Activated CD4-positive, CD25-positive, alpha-beta regulatory T cell treated with anti-CD3 and anti-CD28 coated beads, Interleukin-2, amount 50 U/mL, for 24 hours (primary cell): ENCODE data around the gene CD276.
"Not testable (repeated sequence)": the region's sequence is repeated elsewhere in the genome, so short reads cannot be mapped to it uniquely, and the experiment has no call there.

Source experiments
- ATAC-seq, 2 donors: fragments of 150-1000 bp; cut with Tn5 transposase; one replicate each; pipeline ENCODE4 v1.10.0; 2021; ENCODE audit warnings: mild to moderate bottlenecking in 1 of 2, moderate library complexity in 1 of 2

CD276 gene

DNA sequence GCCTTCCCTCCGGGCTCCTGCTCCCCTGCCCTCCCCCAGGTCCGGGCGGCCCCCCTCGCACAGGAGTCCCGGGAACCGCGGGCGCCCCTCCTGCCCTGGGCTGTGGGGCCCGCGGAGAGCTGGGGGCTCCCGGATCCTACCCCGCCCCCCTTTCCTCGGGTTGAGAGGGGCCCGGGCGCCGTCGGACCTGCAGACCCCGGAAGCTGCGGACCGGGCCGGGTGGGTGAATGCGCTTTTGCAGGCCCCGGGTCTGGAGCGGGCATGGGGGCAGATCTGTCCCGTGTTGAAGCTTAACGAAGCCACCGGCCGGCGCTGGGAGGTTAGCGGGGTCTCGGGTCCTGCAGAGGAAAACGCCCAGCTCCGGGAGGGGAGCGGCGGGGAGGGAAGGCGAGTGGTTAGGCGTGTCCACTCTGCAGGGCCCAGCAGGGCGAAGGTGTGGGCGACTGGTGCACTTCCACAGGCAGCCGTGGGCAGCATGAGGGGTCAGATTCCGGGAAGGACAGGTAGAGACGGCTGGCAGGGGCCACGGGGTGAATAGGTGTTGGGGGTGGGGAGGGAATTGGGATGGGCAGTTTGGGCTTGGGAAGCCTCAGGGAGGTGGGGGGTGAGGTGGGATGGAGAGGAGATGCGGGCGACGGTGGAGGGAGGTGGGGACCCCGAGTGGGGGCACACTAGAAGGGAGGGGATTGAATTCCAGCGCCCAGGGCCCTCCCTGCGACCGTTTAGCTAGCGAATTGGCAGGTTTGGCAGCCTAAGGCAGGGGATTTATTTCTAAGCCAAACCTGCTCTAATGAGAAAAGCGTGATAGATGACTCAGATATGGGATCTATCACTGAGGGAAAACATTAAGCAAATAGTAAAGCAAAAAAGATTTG is 635 bp downstream of the CD276 start:
- no peak for ATAC-seq

DNA sequence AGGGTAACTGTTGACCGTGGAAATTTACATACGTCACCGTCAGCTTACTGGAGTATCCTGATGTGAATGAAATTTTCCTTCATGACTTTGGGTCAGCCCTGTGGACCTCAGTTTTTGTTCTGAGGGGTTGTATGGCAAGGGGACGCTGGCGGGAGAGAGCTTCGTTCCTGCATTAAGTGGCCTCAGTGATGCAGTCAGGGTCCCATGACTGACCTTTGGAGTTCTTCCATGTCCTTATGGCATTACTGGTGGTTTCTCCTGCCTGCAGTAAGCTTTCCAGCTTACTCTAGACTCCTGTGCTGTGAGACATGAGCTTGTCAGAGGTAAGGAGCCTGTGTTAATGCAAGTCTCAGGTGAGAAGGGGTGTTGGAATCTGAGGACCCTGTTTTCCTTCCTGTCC is 1.8 kb downstream of the CD276 start:
- ATAC-seq = no peak

DNA sequence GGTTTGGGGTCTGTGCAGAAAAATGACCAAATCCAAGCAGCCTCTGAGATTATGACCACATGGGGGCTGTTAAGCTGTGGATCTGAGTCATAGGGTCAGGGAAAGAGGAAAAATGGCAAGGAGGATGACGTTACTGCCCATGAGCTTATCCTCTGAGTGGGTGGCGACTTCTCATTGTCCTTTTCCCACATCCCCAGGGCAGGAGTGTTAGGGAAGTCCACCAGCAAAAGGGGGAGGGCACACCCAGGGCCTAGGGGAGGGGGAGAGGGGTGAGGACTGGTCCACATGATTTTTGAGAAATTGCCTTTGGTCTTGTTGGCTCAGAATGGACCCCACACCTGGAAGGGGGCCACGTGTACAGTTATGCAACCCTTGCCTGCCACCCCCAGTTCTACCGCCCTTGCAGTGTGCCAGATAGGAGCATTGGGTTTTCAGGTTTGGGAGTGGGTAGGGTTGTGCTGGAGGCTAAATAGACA is 2.6 kb downstream of the CD276 start:
- ATAC-seq = no peak

DNA sequence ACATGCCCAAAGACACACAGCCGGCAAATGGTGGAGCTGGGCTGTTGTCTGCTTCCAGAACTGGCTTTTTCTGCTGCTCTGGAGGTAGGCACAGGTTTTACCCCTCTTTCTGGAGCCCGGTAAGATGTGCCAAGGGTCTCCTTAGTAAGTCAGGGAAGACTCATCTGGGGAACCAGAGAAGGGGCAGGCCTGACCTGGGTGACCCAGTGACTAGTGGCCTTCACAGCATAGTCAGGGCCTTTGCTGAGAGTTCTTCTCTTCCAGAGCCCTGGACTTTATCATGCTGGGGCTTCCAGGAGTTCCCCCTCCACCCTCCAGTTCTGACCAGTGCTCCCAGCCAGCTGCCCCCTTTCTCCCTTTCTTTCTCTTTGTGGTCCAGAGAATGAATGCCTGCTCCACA is 3.2 kb downstream of the CD276 start:
- no peak for ATAC-seq

DNA sequence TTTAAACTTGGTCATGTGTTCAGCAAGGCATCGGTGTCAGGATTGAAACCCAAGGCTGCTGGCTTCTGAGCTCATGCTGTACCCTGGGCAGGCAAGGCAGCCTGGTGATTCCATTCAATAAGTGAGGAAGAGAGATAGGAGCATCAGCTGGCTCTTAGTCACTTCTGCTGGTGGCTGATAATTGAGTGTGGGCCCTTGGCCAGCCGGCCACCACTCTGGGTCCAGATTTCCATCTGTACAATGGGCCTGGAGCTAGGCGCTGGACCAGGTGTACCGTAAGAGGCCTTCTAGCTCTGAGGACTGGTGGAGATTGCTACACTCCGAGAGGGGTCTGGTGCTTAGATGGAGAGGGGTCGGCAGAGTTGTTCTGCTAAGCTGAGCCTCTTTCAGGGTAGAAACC is 4.3 kb downstream of the CD276 start:
- ATAC-seq = no peak

DNA sequence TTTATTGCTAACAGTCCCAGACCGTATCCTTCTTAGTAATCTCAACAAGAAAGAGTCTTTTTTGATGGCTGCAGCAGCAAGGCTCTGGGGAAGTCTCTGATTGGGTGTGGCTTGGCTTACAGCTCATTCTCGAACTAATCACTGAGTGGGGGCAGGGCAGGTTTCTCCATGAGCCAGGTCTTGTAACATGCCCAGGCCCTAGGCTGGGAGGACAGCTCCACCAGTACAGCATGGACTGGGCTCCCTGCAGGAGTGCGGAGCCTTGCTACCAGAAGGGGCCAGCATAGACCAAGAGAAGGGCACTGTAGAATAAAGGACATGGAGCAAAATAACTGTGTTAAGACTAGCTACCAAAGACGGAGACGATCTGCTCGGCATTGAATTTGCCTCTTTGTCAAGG is 7.2 kb downstream of the CD276 start:
- no peak for ATAC-seq

DNA sequence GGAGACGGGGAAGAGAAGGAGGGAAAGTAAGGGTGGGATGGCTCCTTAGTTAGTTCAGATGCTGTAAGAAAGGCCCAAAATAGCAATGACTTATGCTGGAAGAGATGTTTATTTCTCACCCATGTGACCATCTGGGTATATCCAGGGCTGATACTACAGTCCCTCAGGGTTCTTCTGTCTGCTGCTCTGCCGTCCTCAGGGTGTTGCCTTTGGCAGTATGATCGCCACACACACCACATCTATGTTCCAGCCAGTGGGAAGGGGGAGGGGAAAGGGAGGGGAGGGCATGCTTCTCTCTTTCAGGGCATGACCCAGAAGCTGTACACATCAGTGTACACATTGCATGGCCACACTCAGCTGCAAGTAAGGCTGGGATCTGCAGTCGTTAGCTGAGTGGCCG is 10.2 kb downstream of the CD276 start:
- no peak for ATAC-seq

DNA sequence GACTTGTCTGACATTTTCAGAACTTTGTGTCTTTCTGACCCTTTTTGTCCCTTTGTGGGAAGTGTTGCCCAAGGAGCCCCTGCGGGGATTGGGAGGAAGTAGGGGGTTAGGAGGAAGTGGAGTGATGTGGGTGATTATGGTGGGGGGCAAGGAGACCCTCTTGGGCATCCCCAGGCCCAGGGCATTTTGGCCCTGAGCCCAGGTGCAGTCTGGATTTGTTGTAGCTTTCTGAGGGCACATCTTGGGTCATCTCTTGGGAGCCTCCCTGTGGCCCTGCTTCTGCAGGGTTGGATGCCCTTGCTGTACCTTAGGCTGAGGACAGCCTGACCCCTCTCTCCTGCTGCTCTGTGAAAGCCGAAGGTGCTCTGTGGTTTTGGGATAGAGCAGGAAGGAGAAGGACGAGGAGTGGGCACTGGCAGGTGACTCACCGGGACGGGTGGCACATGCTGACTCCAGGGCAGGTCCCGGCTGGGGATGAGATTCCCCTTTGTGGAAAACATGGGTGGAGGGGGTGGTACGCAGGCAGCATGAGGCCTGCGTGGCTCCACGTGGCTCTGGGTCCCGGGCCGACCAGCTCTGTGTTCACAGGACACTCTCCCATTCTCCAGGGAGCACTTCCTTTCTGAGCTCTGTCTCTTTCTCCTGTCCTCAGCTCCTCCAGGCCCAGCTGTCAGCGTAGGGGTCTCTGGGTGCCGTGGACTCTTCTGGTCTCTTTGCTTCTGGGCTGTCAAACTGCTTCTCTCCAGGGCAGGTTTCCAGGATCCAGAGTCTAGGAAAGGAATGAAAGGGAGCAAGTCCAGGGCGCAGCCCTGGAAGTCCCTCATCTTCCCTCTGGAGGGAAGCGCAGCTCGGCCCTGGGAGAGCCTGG is 11.8 kb downstream of the CD276 start:
- no peak for ATAC-seq

DNA sequence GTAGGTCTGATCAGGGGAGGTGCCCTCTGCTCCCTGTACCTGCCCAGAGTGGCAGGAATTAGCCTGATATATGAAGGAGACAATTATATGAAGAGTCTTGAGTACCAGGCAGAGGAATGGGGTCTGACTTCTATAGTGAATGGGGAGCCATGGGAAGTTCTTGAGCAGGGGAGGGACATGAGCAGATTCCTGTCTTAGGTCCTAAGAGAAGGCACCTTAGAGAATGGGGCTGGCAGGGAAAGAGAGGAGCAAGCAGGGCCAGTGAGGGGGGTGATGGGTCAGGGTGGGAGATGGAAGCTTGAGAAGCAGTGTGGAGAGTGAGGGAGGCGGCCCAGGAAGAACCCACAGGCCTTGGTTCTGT is 12.4 kb downstream of the CD276 start:
- no peak for ATAC-seq

DNA sequence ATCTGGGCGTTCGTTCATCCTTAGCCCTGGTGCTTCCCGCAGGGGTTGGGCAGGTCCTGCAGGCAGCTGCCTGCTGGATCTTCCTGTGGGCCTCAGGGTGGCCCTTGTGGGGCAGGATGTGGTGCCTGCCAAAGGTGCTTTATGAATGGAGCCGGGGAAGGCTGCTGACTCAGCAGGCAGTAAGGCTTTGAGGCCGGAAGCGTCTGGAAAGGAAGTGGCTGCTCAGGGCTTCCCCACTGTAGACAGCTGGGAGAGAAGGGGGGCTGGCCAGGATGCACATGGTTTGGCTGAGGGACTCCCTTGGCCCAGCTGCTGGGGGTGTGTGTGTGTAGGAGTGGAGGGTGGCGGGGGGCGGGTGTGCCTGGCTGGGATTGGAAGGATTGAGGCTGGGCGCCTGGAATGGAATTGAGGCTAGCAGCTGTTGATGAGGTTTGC is 12.9 kb downstream of the CD276 start:
- peak; percentile 91 to 92 for ATAC-seq

DNA sequence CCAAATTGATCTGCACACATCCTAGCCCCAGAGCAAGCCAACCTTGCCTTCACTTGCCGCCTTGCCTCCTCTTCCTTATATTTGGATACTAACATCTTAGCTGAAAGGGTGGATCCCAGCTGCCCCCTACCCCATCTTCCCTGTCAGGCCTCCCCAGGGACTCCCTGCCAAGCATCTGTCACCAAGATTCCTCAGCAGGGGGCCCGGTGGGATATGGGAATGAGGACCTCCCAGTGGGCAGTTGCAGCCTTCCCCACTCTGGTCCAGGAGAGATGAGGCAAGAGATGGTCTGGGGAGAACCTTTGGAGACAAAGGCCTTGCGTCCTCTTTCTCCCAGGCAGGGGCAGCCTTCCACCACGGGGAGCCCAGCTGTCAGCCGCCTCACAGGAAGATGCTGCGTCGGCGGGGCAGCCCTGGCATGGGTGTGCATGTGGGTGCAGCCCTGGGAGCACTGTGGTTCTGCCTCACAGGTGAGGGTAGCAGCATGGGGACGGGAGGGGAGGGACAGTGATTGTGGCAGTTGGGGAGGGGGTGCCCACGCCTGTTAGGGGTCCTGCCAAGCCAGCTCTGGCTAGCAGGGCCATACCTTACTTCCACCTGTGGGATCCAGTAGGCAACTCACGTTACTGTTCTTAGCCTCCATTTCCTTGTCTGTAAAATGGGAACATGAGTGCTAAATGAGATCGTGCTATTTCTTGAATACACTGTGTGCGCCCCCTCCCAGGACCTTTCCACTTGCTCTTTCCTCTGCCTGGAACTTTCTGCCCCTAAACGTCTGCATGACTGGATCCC is 15.3 kb downstream of the CD276 start:
- ATAC-seq = no peak

DNA sequence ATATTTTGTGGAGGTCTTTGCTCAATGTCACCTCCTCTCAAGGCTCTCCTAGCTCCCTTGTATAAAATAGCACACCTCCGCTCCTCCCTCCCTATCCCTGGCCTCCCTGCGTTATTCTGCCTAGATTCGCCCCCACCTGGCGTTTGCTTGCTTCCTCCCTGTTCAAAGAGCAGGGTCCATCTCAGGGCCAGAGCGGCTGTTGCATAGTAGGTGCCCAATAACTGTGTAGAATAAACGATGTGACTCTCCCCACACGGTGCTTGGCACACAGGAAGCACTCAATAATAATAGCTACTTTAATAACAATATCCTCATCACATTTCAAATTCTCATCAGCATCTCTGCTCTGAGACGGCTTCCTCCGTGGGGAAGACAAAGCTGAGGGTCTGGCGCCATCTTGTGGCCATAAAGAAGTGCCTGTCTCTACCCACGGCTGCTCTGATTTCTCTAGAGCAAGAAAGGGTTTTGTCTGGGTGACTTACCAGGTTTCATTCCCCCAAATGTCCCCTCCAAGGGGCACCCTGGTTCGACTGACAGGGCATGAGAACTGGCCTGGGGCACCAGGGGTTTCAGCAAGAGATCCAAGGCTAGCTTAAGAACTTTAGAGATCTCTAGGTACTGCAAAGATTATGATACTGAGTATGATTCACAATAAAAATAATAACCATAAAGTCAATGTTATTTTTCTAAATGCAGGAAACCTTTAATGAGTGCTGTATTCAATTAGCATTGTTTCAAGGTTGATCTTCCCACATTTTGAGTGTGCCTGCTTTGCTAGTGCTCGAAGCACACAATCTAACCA is 16.1 kb downstream of the CD276 start:
- peak in 1 of 2 donors; percentile 58 for ATAC-seq

DNA sequence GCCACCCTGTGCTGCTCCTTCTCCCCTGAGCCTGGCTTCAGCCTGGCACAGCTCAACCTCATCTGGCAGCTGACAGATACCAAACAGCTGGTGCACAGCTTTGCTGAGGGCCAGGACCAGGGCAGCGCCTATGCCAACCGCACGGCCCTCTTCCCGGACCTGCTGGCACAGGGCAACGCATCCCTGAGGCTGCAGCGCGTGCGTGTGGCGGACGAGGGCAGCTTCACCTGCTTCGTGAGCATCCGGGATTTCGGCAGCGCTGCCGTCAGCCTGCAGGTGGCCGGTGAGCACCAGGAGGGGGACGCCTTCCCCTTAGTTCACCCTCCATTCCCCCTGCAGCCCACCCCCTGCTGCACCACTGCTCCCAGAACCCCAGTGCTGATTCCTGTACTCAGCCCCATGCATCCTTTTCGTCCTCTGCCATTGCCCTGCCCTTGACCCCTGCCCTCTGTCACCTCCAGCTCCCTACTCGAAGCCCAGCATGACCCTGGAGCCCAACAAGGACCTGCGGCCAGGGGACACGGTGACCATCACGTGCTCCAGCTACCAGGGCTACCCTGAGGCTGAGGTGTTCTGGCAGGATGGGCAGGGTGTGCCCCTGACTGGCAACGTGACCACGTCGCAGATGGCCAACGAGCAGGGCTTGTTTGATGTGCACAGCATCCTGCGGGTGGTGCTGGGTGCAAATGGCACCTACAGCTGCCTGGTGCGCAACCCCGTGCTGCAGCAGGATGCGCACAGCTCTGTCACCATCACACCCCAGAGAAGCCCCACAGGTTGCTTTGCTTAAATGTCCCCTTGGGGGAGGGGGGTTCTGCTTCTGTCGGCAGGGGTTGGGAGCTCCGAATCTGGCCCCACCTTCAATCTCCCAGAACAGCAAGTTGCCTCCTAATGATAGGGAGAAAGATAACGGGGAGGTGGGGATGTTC is 18.4 kb downstream of the CD276 start:
- ATAC-seq = not testable (repeated sequence)

DNA sequence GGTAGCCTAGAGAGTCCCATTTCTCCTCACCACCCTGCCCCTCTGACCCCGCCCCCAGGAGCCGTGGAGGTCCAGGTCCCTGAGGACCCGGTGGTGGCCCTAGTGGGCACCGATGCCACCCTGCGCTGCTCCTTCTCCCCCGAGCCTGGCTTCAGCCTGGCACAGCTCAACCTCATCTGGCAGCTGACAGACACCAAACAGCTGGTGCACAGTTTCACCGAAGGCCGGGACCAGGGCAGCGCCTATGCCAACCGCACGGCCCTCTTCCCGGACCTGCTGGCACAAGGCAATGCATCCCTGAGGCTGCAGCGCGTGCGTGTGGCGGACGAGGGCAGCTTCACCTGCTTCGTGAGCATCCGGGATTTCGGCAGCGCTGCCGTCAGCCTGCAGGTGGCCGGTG is 19.4 kb downstream of the CD276 start:
- ATAC-seq = not testable (repeated sequence)

DNA sequence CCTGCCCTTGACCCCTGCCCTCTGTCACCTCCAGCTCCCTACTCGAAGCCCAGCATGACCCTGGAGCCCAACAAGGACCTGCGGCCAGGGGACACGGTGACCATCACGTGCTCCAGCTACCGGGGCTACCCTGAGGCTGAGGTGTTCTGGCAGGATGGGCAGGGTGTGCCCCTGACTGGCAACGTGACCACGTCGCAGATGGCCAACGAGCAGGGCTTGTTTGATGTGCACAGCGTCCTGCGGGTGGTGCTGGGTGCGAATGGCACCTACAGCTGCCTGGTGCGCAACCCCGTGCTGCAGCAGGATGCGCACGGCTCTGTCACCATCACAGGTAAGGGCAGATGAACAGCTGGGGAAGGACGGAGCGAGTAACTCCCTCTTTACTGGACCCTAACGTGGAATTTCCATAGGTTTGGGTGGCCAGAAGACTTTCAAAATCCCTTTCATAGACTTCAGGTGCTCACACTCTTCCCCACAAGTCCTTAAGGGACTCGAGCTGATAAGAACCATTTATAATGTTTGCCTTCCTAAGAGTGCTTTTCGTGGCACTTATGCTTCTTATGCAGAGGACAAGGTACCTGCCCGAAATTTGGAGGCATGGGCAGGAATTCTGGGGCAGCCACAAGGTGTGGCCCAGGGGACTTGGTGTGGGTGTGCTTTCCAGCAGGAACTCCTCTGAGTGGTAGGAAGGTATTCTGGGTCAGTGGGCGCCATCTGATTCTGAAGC is 20.1 kb downstream of the CD276 start:
- ATAC-seq = not testable (repeated sequence)

DNA sequence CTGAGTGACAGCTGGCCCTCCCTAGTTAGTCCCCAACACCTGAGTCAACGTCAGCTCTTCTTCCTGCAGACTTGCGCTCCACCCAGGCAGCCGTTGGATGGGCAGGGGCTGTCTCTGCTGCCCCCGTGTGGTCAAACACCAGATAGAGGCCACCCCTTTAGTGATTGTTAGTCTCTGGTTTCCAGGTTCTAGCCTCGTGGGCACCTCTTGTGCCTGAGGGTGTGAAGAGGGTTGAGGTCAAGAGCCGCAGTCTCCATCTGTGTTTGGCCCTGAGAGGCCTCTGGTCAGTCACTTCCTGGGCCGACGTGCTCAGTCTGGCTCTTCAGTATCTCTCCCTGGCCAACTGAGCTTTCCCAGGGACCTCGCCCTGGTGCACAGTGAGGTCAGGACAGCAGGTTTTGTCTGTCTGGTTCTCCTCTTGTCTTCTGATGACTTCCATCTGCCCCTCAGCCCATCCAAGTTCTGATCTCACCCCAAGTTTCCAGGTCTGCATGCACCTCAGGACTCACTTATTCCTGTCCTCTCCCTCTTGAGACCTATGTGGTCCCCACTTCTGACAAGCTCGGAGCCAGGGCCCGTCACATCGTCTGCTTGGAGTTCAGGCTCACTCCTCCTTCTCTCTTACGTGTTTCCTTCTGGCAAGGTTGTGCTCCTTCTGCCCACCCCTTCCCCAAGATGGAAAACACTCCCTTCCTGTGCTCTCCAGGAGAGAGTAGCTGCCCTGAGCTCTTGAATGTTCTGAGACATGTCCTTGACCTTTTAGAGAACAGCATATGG is 20.9 kb downstream of the CD276 start:
- ATAC-seq = peak; percentile 68 to 69

DNA sequence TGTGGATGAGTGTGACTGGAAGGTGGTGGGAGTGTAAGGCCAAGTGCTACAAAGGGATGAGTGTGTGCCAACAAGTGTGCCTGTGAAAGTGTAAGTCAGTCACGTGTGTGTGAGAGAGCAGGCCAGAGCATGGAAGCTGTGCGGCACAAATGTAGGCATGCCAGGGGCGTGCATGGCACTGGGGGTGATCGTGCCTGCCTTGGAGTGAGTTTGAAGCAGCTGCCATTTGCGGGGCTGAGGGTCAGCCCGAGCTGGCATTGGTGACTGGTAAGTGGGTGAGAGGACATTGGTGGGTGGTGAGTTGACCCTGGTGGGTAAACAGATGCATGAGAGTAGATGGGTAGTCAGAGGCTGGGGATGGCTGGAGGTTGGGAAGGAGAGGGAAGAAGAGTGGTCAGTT is 24.5 kb downstream of the CD276 start:
- ATAC-seq = no peak

DNA sequence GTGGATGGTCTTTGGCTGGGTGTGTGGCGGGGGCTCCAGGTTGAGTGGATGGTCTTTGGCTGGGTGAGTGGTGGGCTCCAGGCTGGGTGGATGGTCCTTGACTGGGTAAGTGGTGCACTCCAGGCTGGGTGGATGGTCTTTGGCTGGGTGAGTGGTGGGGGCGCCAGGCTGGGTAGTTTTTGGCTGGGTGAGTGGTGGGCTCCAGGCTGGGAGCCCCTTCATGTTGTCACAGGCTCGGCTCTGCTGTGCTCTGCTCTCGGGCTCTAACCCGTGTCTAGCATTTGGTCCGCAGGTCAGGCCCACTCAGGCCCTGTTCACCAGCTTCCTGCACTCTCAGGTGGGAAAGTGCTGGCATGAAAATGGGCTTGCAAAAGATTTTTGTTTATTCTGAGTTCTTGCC is 25.1 kb downstream of the CD276 start:
- no peak for ATAC-seq

DNA sequence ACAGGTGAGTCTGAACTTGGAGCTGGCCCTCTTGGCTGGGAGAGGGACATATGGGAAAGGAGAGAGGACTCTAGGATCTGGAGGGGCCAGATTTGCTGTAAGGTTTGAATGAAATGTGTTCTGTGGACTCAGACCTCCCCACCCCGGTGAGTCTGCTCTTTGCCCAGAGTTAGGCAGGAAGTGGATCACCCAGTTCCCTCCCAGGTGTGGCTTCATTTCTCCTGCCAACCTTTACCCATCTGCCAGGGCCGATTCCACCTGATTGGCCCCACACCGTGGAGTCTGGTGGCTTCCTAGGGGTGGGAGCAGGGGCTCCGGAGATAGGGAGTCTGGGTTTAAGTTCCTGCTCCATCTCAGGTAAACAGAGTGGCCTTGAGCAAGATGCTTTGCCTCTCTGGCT is 25.5 kb downstream of the CD276 start:
- no peak for ATAC-seq
